Left lobe of liver (tissue), 2 donors: ENCODE data around the gene KCNN4. TPM values are rescaled to one million over a fixed set of nuclear protein-coding genes. Genes with fewer than 3 reads are reported as not detected.

Experiments
- ATAC-seq: fragments of 200-7000 bp; cut with Tn5 transposase; one replicate; pipeline ENCODE4 v1.9.1; 2020; ENCODE audit warnings: mild to moderate bottlenecking, moderate library complexity
- DNase-seq: peaks from one replicate; pipeline ENCODE4 v3.0.0-alpha.2; 2020; ENCODE audit warnings: low spot score
- total RNA-seq: library from RNA; stranded (reverse); gene quantifications from one replicate; pipeline ENCODE4 v1.2.1, GENCODE V29; 2021
- donor health status: DM: no; HTN: no; CAD: no; lungs with moderate emphysema.
- donor health status: DM: no; HTN: yes; CAD: no.

The KCNN4 gene
- total RNA-seq, 1 donor from 2014 or later = 0.43 TPM

GRCh38 chr19:43721469-43722048, 59.2 kb downstream of the KCNN4 start:
- ATAC-seq (no peak), DNase-seq (no peak)

GRCh38 chr19:43720936-43721335, 59.8 kb downstream of the KCNN4 start:
- no peak for ATAC-seq
- DNase-seq = no peak

- DNase-seq (no peak), ATAC-seq (no peak)
Observed at GRCh38 chr19:43719918-43720317, 60.9 kb downstream of the KCNN4 start.

GRCh38 chr19:43719378-43719868, 61.4 kb downstream of the KCNN4 start:
- ATAC-seq = no peak

GRCh38 chr19:43718627-43719377, 62.0 kb downstream of the KCNN4 start:
- ATAC-seq (no peak), DNase-seq (no peak)

More at GRCh38 chr19:43719378-43719868, 61.4 kb downstream of the KCNN4 start:
- DNase-seq = no peak

Other genes with a start within 250 kb of the KCNN4 start
- 1.5 TPM for gene ZNF575, start 247.8 kb downstream of the KCNN4 start, total RNA-seq
- 8.8 TPM for gene XRCC1, start 205.4 kb downstream of the KCNN4 start, total RNA-seq
- gene PINLYP, start 205.2 kb downstream of the KCNN4 start, total RNA-seq = 0.88 TPM
- gene IRGQ, start 184.8 kb downstream of the KCNN4 start, total RNA-seq = 17.1 TPM
- gene ZNF576, start 184.4 kb downstream of the KCNN4 start, total RNA-seq = 7.7 TPM
- 0.35 TPM for gene SRRM5, start 168.9 kb downstream of the KCNN4 start, total RNA-seq
- gene ZNF428, start 161.3 kb downstream of the KCNN4 start, total RNA-seq = 15.7 TPM
- 5.1 TPM for gene CADM4, start 141.1 kb downstream of the KCNN4 start, total RNA-seq
- gene PLAUR, start 110.8 kb downstream of the KCNN4 start, total RNA-seq = 3.4 TPM
- gene IRGC, start 64.9 kb downstream of the KCNN4 start, total RNA-seq = not detected
- 13.2 TPM for gene SMG9, start 26.0 kb downstream of the KCNN4 start, total RNA-seq
- not detected for gene LYPD5, start 21.5 kb upstream of the KCNN4 start, total RNA-seq
- gene ZNF283, start 46.3 kb upstream of the KCNN4 start, total RNA-seq = 2.6 TPM
- gene ZNF404, start 103.0 kb upstream of the KCNN4 start, total RNA-seq = 0.40 TPM
- 3.3 TPM for gene ZNF45, start 154.3 kb upstream of the KCNN4 start, total RNA-seq
- 2.9 TPM for gene ZNF221, start 170.3 kb upstream of the KCNN4 start, total RNA-seq
- 2.7 TPM for gene ZNF155, start 203.2 kb upstream of the KCNN4 start, total RNA-seq
- 1.7 TPM for gene ZNF230, start 222.0 kb upstream of the KCNN4 start, total RNA-seq
- 0.96 TPM for gene ZNF222, start 244.4 kb upstream of the KCNN4 start, total RNA-seq